ENCODE measurements around the gene FHAD1.

FHAD1 gene

GRCh38 chr1:15422871-15423270, 175.8 kb downstream of the FHAD1 start:
- no peak for DNase-seq (ENCODE audit: low read depth)
- no peak for TF ChIP-seq CTCF (IDR thresholded peaks at IDR 0.05; ENCODE audit: low read length, missing control alignments)
- no peak overlapping the region for H3K4me3 ChIP-seq (replicated peaks; ENCODE audit: low read depth, low read length)

- no peak overlapping the region for H3K4me3 ChIP-seq (replicated peaks; ENCODE audit: low read depth, low read length)
- no peak for TF ChIP-seq CTCF (IDR thresholded peaks at IDR 0.05; ENCODE audit: low read length, missing control alignments)
- DNase-seq (ENCODE audit: low read depth), result no peak
Observed at GRCh38 chr1:15423355-15424077, 176.5 kb downstream of the FHAD1 start.

- TF ChIP-seq CTCF (IDR thresholded peaks at IDR 0.05; ENCODE audit: low read length, missing control alignments), result no peak
- H3K4me3 ChIP-seq (replicated peaks; ENCODE audit: low read depth, low read length), result no peak overlapping the region
- no peak for DNase-seq (ENCODE audit: low read depth)
Observed at GRCh38 chr1:15424146-15424667, 177.2 kb downstream of the FHAD1 start.

GRCh38 chr1:15424981-15425380, 178.0 kb downstream of the FHAD1 start:
- no peak overlapping the region for H3K4me3 ChIP-seq (replicated peaks; ENCODE audit: low read depth, low read length)
- no peak for DNase-seq (ENCODE audit: low read depth)
- TF ChIP-seq CTCF (IDR thresholded peaks at IDR 0.05; ENCODE audit: low read length, missing control alignments), result no peak

DNA sequence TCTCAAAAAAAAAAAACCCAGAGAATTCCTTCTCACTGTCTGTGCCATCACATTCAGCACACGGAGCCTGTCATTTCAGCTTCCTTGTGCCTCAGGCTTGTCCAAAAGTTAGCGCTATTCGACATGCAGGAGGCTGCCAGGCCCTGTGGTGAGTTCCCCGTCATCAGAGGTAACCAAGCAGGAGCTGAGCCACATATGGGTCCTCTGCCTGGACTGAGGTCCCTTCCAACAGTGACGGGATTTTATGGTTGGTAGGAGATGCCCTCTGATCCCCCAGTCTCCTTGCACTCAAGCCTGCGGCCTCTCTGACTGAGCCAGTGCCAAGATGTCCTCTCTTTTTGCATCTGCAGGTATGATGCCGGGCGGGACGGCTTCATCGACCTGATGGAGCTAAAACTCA, 178.5 kb downstream of the FHAD1 start:
- no peak for TF ChIP-seq CTCF (IDR thresholded peaks at IDR 0.05; ENCODE audit: low read length, missing control alignments)
- no peak overlapping the region for H3K4me3 ChIP-seq (replicated peaks; ENCODE audit: low read depth, low read length)
- DNase-seq (ENCODE audit: low read depth), result no peak

DNA sequence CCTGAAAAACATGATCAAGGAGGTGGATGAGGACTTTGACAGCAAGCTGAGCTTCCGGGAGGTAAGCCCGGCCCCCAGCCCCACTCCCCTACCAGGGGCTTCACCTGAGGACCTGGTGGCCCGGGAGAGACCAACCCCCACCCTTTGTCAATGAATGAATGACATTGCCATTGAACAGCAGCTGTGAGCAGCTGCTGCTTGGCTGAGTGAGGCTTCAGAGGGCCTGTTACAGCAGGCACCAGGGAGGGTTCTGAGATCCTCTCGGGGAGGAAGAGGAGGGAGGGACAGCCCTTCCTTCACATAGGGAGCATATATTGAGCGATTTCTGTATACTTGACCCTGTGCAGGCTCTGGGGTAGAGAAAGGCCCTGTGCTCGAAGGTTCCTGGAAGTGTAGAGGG, 178.9 kb downstream of the FHAD1 start:
- DNase-seq (ENCODE audit: low read depth), result no peak
- TF ChIP-seq CTCF (IDR thresholded peaks at IDR 0.05; ENCODE audit: low read length, missing control alignments), result no peak
- no peak overlapping the region for H3K4me3 ChIP-seq (replicated peaks; ENCODE audit: low read depth, low read length)
